ENCODE data around the gene ZNG1A.
"Not testable (repeated sequence)": the region's sequence is repeated elsewhere in the genome, so short reads cannot be mapped to it uniquely, and the experiment has no call there.

ZNG1A gene

GRCh38 chr9:76389-76788, 102.5 kb downstream of the ZNG1A start:
- H3K9me3 ChIP-seq, H3K4me3 ChIP-seq, H3K4me1 ChIP-seq, H3K27ac ChIP-seq, H3K36me3 ChIP-seq, H4K20me1 ChIP-seq, H3K4me2 ChIP-seq, H3K9ac ChIP-seq, H3K27me3 ChIP-seq: not testable (repeated sequence)

GRCh38 chr9:73900-74525, 104.8 kb downstream of the ZNG1A start:
- not testable (repeated sequence) for H3K4me3 ChIP-seq, H3K27ac ChIP-seq, H4K20me1 ChIP-seq, H3K4me2 ChIP-seq, H3K4me1 ChIP-seq, H3K36me3 ChIP-seq, H3K9ac ChIP-seq, H3K9me3 ChIP-seq, H3K27me3 ChIP-seq

- not testable (repeated sequence) for H3K4me3 ChIP-seq
These were observed 105.6 kb downstream of the ZNG1A start for GRCh38 chr9:73076-73899.

More at GRCh38 chr9:73076-73899, 105.6 kb downstream of the ZNG1A start:
- not testable (repeated sequence) for H4K20me1 ChIP-seq, H3K9me3 ChIP-seq, H3K9ac ChIP-seq, H3K27ac ChIP-seq, H3K27me3 ChIP-seq, H3K4me2 ChIP-seq, H3K4me1 ChIP-seq, H3K36me3 ChIP-seq
